Measurements from ENCODE around the gene MEDAG.

Gene MEDAG

GRCh38 chr13:30971575-30971974 lies 65.5 kb downstream of the MEDAG start:
- no peaks in the 10 kb centered on the region for H3K36me3 ChIP-seq (ENCODE audit: control insufficient read depth in 4 of 4, insufficient read depth in 4 of 4, low read length in 3 of 4)
- DNase-seq: no peak
- POLR2A ChIA-PET: no interaction called here
- H3K4me3 ChIP-seq (ENCODE audit: control insufficient read depth in 1 of 7, extremely low read depth in 1 of 7, insufficient read depth in 4 of 7, low read depth in 2 of 7, low read length in 6 of 7): no peak overlapping the region
- H3K9me3 ChIP-seq (ENCODE audit: control extremely low read depth in 1 of 5, control insufficient read depth in 4 of 5, insufficient read depth in 2 of 5, low read depth in 1 of 5, low read length in 4 of 5): no peaks in the 10 kb centered on the region
- CTCF ChIA-PET: interaction anchor here (0.8 to 1.4 kb wide), 3 partner anchors 8 to 14 kb away, joined by 3 to 4 read pairs (median 4); no protein-coding TSS in a partner anchor
- no peaks in the 10 kb centered on the region for H3K4me1 ChIP-seq (ENCODE audit: control extremely low read depth in 1 of 4, control insufficient read depth in 4 of 4, insufficient read depth in 4 of 4, low read length in 3 of 4)
- H3K27ac ChIP-seq (ENCODE audit: insufficient read depth in 1 of 2, low read depth in 1 of 2, low read length in 2 of 2, poor library complexity in 1 of 2, severe bottlenecking in 2 of 2): no peak overlapping the region
- WGBS (ENCODE audit: insufficient coverage): no CpG with 5 or more reads among the region's 2 CpGs
- peaks cover 0 to 14% (median 5%) of the 10 kb centered on the region in 5 experiments for H3K27me3 ChIP-seq (replicated peaks in 2 of 5; ENCODE audit: control insufficient read depth in 4 of 5, insufficient read depth in 5 of 5, low read length in 4 of 5)

GRCh38 chr13:30972888-30973377 lies 66.9 kb downstream of the MEDAG start:
- no peak for DNase-seq
- POLR2A ChIA-PET: no interaction called here

GRCh38 chr13:30974350-30974749 lies 68.3 kb downstream of the MEDAG start:
- CTCF ChIA-PET: no interaction called here
- WGBS (ENCODE audit: insufficient coverage): no CpG with 5 or more reads among the region's 2 CpGs
- Histone ChIP-seq H3K27me3 (replicated peaks in 2 of 5; ENCODE audit: control insufficient read depth in 4 of 5, insufficient read depth in 5 of 5, low read length in 4 of 5) (peaks cover 0 to 26% (median 3%) of the 10 kb centered on the region in 5 experiments), H3K4me3 (ENCODE audit: control insufficient read depth in 1 of 7, extremely low read depth in 1 of 7, insufficient read depth in 4 of 7, low read depth in 2 of 7, low read length in 6 of 7) (no peak overlapping the region), H3K27ac (ENCODE audit: insufficient read depth in 1 of 2, low read depth in 1 of 2, low read length in 2 of 2, poor library complexity in 1 of 2, severe bottlenecking in 2 of 2) (no peak overlapping the region), H3K9me3 (ENCODE audit: control extremely low read depth in 1 of 5, control insufficient read depth in 4 of 5, insufficient read depth in 2 of 5, low read depth in 1 of 5, low read length in 4 of 5) (no peaks in the 10 kb centered on the region), H3K36me3 (ENCODE audit: control insufficient read depth in 4 of 4, insufficient read depth in 4 of 4, low read length in 3 of 4) (no peaks in the 10 kb centered on the region), H3K4me1 (ENCODE audit: control extremely low read depth in 1 of 4, control insufficient read depth in 4 of 4, insufficient read depth in 4 of 4, low read length in 3 of 4) (peaks cover 0 to 2% (median 0%) of the 10 kb centered on the region in 4 experiments)
- DNase-seq: peak in 2 of 3 donors; percentile 13 to 14
- POLR2A ChIA-PET: no interaction called here

More at GRCh38 chr13:30972888-30973377, 66.9 kb downstream of the MEDAG start:
- no CpG with 5 or more reads among the region's 1 CpG for WGBS (ENCODE audit: insufficient coverage)
- Histone ChIP-seq H3K4me3 (ENCODE audit: control insufficient read depth in 1 of 7, extremely low read depth in 1 of 7, insufficient read depth in 4 of 7, low read depth in 2 of 7, low read length in 6 of 7) (no peak overlapping the region), H3K9me3 (ENCODE audit: control extremely low read depth in 1 of 5, control insufficient read depth in 4 of 5, insufficient read depth in 2 of 5, low read depth in 1 of 5, low read length in 4 of 5) (no peaks in the 10 kb centered on the region), H3K4me1 (ENCODE audit: control extremely low read depth in 1 of 4, control insufficient read depth in 4 of 4, insufficient read depth in 4 of 4, low read length in 3 of 4) (no peaks in the 10 kb centered on the region), H3K27me3 (replicated peaks in 2 of 5; ENCODE audit: control insufficient read depth in 4 of 5, insufficient read depth in 5 of 5, low read length in 4 of 5) (peaks cover 0 to 21% (median 3%) of the 10 kb centered on the region in 5 experiments), H3K36me3 (ENCODE audit: control insufficient read depth in 4 of 4, insufficient read depth in 4 of 4, low read length in 3 of 4) (no peaks in the 10 kb centered on the region), H3K27ac (ENCODE audit: insufficient read depth in 1 of 2, low read depth in 1 of 2, low read length in 2 of 2, poor library complexity in 1 of 2, severe bottlenecking in 2 of 2) (no peak overlapping the region)
- CTCF ChIA-PET: no interaction called here
